ENCODE results near the gene CDH23.

The CDH23 gene

GRCh38 chr10:71393841-71394475 is 2.8 kb upstream of the CDH23 start:
- no peak for DNase-seq

- no peak for DNase-seq
These were observed 1.7 kb upstream of the CDH23 start for GRCh38 chr10:71394926-71395562.

GRCh38 chr10:71395621-71396020 is 1.1 kb upstream of the CDH23 start:
- DNase-seq: no peak

GRCh38 chr10:71396084-71396710 is 523 bp upstream of the CDH23 start:
- no peak for DNase-seq

- no peak for DNase-seq
These were observed 834 bp downstream of the CDH23 start for GRCh38 chr10:71397296-71398212.

- no peak for DNase-seq
These were observed 2.3 kb downstream of the CDH23 start for GRCh38 chr10:71398976-71399375.

GRCh38 chr10:71399946-71400345 is 3.2 kb downstream of the CDH23 start:
- DNase-seq: no peak

- DNase-seq: no peak
These were observed 4.3 kb downstream of the CDH23 start for GRCh38 chr10:71401056-71401455.

GRCh38 chr10:71402005-71402404 is 5.3 kb downstream of the CDH23 start:
- DNase-seq: no peak

- DNase-seq: no peak
These were observed 8.0 kb downstream of the CDH23 start for GRCh38 chr10:71404503-71405295.

GRCh38 chr10:71406878-71407277 is 10.2 kb downstream of the CDH23 start:
- no peak for DNase-seq

- DNase-seq: no peak
These were observed 11.9 kb downstream of the CDH23 start for GRCh38 chr10:71408436-71409225.

GRCh38 chr10:71409516-71410104 is 12.9 kb downstream of the CDH23 start:
- no peak for DNase-seq

- DNase-seq: no peak
These were observed 16.9 kb downstream of the CDH23 start for GRCh38 chr10:71413581-71413980.

GRCh38 chr10:71414359-71414758 is 17.6 kb downstream of the CDH23 start:
- DNase-seq: no peak

GRCh38 chr10:71419002-71419540 is 22.4 kb downstream of the CDH23 start:
- no peak for DNase-seq

- no peak for DNase-seq
These were observed 23.0 kb downstream of the CDH23 start for GRCh38 chr10:71419750-71420149.

GRCh38 chr10:71421075-71421434 is 24.3 kb downstream of the CDH23 start:
- no peak for DNase-seq

GRCh38 chr10:71423250-71423649 is 26.5 kb downstream of the CDH23 start:
- DNase-seq: no peak

GRCh38 chr10:71423901-71424300 is 27.2 kb downstream of the CDH23 start:
- no peak for DNase-seq
